Stomach smooth muscle (tissue), 2 donors: ENCODE data around the gene NFATC1.

Source experiments
- H3K27ac ChIP-seq: one replicate; pipeline ENCODE4 v1.7.0; 2013; ENCODE audit warnings: mild to moderate bottlenecking, low read length, inconsistent platforms
- H3K27me3 ChIP-seq, 2 donors: one replicate each; pipeline ENCODE4 v1.7.0; 2013; ENCODE audit warnings: low read length in 2 of 2; ENCODE audit not compliant: insufficient read depth in 2 of 2, control insufficient read depth in 1 of 2
- H3K36me3 ChIP-seq, 2 donors: one replicate each; pipeline ENCODE4 v1.7.0; 2013; ENCODE audit warnings: low read length in 2 of 2; ENCODE audit not compliant: control insufficient read depth in 2 of 2, insufficient read depth in 2 of 2
- H3K4me1 ChIP-seq: one replicate; pipeline ENCODE4 v1.7.0; 2013; ENCODE audit warnings: low read length; ENCODE audit not compliant: control insufficient read depth, insufficient read depth
- H3K4me3 ChIP-seq, 2 donors: one replicate each; pipeline ENCODE4 v1.7.0; 2013; ENCODE audit warnings: low read length in 2 of 2
- H3K9ac ChIP-seq, 2 donors: one replicate each; pipeline ENCODE4 v1.7.0; 2013; ENCODE audit warnings: low read length in 2 of 2, mild to moderate bottlenecking in 1 of 2
- H3K9me3 ChIP-seq, 2 donors: one replicate each; pipeline ENCODE4 v1.7.0; 2013; ENCODE audit warnings: low read length in 2 of 2; ENCODE audit not compliant: control insufficient read depth in 2 of 2
- donor health status: healthy.
- donor health status: Pancreatic carcinoma.

The NFATC1 gene

GRCh38 chr18:79472946-79473345 is 77.2 kb downstream of the NFATC1 start:
- no peak overlapping the region for H3K9ac ChIP-seq
- H3K4me1 ChIP-seq = peaks cover 2% of the 10 kb centered on the region
- H3K36me3 ChIP-seq = peaks cover 8 to 19% of the 10 kb centered on the region in 2 donors
- H3K9me3 ChIP-seq = no peaks in the 10 kb centered on the region
- H3K27ac ChIP-seq = no peak overlapping the region
- no peak overlapping the region for H3K4me3 ChIP-seq
- no peaks in the 10 kb centered on the region for H3K27me3 ChIP-seq

- Histone ChIP-seq H3K27ac (no peak overlapping the region), H3K9me3 (no peaks in the 10 kb centered on the region), H3K4me1 (peaks cover 2% of the 10 kb centered on the region), H3K4me3 (no peak overlapping the region), H3K36me3 (peaks cover 13 to 18% of the 10 kb centered on the region in 2 donors), H3K9ac (no peak overlapping the region), H3K27me3 (no peaks in the 10 kb centered on the region)
Measured at GRCh38 chr18:79476031-79476917, 80.5 kb downstream of the NFATC1 start.

- Histone ChIP-seq H3K9ac (no peak overlapping the region), H3K4me1 (peaks cover 2% of the 10 kb centered on the region), H3K36me3 (peaks cover 13 to 18% of the 10 kb centered on the region in 2 donors), H3K4me3 (no peak overlapping the region), H3K27me3 (no peaks in the 10 kb centered on the region), H3K9me3 (no peaks in the 10 kb centered on the region), H3K27ac (no peak overlapping the region)
Measured at GRCh38 chr18:79476918-79477571, 81.3 kb downstream of the NFATC1 start.

DNA sequence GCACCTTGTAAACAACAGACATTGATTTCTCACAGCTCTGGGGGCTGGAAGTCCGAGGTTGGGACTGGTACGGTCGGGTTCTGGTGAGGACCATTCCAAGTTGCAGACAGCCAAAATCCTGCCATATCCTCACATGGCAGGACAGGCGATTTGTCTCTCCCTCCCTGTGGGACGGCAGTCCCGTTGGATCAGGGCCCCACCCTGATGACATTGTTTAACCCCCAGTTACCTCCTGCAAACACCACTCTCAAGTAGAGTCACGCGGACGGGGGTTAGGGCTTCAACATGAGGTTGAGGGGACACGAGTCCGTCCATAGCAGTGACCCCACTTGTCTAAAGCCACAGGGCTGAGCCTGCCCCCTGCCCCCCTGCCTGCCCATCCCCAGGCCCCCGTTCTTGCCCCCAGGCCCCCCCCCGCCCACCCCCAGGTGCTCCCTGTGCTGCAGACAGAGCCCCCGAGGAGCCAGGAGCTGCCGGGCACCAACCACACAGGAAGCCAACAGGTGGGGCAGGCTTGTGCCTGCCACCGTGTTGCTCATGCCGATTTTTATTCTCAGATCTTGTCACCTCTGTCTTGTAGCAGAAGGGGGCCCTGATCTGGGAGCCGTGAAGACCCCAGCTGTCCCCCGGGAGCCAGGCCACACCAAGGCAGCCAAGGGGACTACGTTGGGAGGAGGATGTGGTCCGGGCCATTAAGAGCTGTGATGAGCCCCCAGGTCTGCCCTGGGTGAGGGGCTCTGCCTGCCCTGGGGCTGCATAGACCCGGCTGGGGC is 82.2 kb downstream of the NFATC1 start:
- Histone ChIP-seq H3K27ac (no peak overlapping the region), H3K36me3 (peaks cover 13 to 17% of the 10 kb centered on the region in 2 donors), H3K9me3 (no peaks in the 10 kb centered on the region), H3K27me3 (no peaks in the 10 kb centered on the region), H3K4me1 (peaks cover 2% of the 10 kb centered on the region), H3K9ac (no peak overlapping the region), H3K4me3 (no peak overlapping the region)

- Histone ChIP-seq H3K9me3 (no peaks in the 10 kb centered on the region), H3K4me1 (peaks cover 2% of the 10 kb centered on the region), H3K4me3 (no peak overlapping the region), H3K36me3 (peaks cover 11% of the 10 kb centered on the region in 2 donors), H3K27ac (no peak overlapping the region), H3K27me3 (no peaks in the 10 kb centered on the region), H3K9ac (no peak overlapping the region)
Measured at GRCh38 chr18:79478484-79479115, 82.9 kb downstream of the NFATC1 start.

- H3K36me3 ChIP-seq = peaks cover 11% of the 10 kb centered on the region in 2 donors
- no peak overlapping the region for H3K27ac ChIP-seq
- H3K27me3 ChIP-seq = no peaks in the 10 kb centered on the region
- no peaks in the 10 kb centered on the region for H3K9me3 ChIP-seq
- H3K4me3 ChIP-seq = no peak overlapping the region
- peaks cover 6% of the 10 kb centered on the region for H3K4me1 ChIP-seq
- H3K9ac ChIP-seq = no peak overlapping the region
Measured at GRCh38 chr18:79479116-79479760, 83.5 kb downstream of the NFATC1 start.

DNA sequence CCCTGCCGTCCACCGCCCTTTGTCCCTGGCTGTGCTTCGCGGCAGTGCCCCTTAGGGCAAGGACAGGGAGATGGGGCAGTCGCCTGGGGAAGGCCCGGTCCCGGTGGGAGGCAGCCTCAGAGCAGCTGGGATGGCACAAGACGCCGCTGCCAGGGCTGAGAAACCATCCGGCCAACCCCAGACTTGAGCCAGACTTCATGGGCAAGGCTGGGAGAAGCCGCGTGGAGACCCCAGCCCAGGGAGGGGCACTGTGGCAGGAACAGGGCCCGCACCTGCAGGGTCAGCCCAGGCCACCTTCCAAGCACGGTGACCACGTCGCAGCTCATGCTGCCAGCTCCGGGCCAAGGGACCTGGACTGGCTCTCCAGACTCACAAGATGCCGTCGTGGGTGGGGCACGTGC is 84.0 kb downstream of the NFATC1 start:
- peaks cover 11% of the 10 kb centered on the region in 2 donors for H3K36me3 ChIP-seq
- peaks cover 8% of the 10 kb centered on the region for H3K4me1 ChIP-seq
- H3K4me3 ChIP-seq = no peak overlapping the region
- H3K9ac ChIP-seq = no peak overlapping the region
- H3K27ac ChIP-seq = no peak overlapping the region
- H3K27me3 ChIP-seq = no peaks in the 10 kb centered on the region
- no peaks in the 10 kb centered on the region for H3K9me3 ChIP-seq

DNA sequence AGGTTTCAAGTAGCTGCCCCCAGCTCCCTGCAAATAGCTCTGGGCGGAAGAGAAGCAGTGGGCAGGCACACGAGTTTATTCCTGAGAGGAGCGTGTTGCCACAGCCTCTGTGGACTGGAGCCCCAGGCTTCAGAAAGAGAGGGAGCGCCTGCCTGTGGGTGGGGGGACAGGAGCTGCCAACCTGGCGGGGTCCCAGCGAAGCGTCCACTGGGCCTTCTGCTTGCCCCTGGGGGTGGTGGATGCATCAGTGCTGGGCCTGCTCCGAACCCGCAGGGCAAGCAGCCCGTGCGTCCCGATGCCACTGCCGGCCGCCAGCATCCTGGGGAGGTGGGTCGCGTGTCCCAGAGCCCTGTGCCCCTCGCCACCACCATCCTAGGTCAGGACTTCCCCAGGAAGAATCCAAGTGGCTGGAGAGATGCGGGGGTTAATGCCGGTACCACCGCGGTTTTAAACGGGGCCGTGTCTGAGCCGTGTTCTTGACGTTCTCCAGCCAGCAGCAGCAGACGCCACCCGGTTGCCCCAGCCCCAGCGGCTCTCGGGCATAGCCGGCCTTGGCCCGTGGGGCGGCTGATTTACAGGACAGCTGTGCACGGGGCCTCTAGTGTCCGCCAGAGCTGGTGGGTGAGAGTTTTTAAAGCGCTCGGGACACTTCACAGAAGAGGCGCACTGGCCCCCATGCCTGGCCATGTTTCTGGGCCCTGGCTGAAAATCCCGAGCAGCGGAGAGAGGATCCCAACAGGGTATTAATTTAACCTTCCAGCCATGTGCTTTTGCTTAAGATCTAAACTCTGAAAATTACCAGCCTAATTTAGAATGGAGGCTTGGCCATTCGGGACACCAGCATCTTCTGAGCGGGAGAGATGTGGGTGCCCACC is 84.7 kb downstream of the NFATC1 start:
- no peak overlapping the region for H3K9ac ChIP-seq
- H3K27ac ChIP-seq = no peak overlapping the region

GRCh38 chr18:79481046-79481790 is 85.5 kb downstream of the NFATC1 start:
- no peak overlapping the region for H3K27ac ChIP-seq
- H3K9me3 ChIP-seq = no peaks in the 10 kb centered on the region
- peaks cover 20% of the 10 kb centered on the region for H3K4me1 ChIP-seq
- H3K9ac ChIP-seq = no peak overlapping the region
- peaks cover 11% of the 10 kb centered on the region in 2 donors for H3K36me3 ChIP-seq
- no peaks in the 10 kb centered on the region for H3K27me3 ChIP-seq
- H3K4me3 ChIP-seq = no peak overlapping the region

More for the DNA sequence above, 84.7 kb downstream of the NFATC1 start:
- Histone ChIP-seq H3K9me3 (no peaks in the 10 kb centered on the region), H3K36me3 (peaks cover 11% of the 10 kb centered on the region in 2 donors), H3K4me3 (no peak overlapping the region), H3K27me3 (no peaks in the 10 kb centered on the region), H3K4me1 (peaks cover 15% of the 10 kb centered on the region)
